DOHH2 (cell line): ENCODE results near the gene ANG.

ENCODE experiments used
- EZH2phosphoT487 ChIP-seq: fragments of 200-600 bp; sonication (generic); IDR thresholded peaks from 2 replicates; pipeline ENCODE4 v1.6.1; 2017; ENCODE audit warnings: borderline replicate concordance, mild to moderate bottlenecking, antibody characterized with exemption, low read length, moderate library complexity, mixed read lengths
- TF ChIP-seq, protein P1 (sequence below): fragments of 200-600 bp; sonication (generic); IDR thresholded peaks from one replicate; pipeline ENCODE4 v1.5.1; 2014; ENCODE audit warnings: antibody characterized with exemption, mild to moderate bottlenecking, low read depth, low read length; ENCODE audit not compliant: poor library complexity, severe bottlenecking

DNA sequence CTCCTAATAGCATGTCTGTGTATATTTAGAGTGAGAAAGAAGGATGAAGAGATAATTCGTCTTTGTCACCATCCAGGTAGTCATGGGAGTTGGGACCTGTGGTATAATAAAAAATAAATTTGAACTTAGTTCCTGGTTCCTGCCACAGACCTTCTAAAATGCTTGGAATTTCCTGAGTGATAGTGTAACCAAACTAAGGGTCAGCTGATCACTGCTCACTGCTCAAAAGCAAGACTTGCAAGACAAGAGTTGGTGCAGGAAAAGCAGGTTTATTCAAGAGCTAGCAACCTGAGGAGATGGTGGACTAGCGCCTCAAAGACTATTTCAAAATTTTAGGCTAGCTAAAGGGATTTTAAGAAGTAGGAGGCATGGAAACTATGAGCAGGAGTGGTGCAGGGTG lies 19.1 kb downstream of the ANG start:
- TF ChIP-seq, protein P1, sequence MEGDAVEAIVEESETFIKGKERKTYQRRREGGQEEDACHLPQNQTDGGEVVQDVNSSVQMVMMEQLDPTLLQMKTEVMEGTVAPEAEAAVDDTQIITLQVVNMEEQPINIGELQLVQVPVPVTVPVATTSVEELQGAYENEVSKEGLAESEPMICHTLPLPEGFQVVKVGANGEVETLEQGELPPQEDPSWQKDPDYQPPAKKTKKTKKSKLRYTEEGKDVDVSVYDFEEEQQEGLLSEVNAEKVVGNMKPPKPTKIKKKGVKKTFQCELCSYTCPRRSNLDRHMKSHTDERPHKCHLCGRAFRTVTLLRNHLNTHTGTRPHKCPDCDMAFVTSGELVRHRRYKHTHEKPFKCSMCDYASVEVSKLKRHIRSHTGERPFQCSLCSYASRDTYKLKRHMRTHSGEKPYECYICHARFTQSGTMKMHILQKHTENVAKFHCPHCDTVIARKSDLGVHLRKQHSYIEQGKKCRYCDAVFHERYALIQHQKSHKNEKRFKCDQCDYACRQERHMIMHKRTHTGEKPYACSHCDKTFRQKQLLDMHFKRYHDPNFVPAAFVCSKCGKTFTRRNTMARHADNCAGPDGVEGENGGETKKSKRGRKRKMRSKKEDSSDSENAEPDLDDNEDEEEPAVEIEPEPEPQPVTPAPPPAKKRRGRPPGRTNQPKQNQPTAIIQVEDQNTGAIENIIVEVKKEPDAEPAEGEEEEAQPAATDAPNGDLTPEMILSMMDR: no peak
- no peak for TF ChIP-seq EZH2phosphoT487
